GM20000 (cell line): ENCODE measurements around the gene YIPF6.
"Not testable (repeated sequence)": the region's sequence is repeated elsewhere in the genome, so short reads cannot be mapped to it uniquely, and the experiment has no call there.

Source experiments
- DNase-seq: peaks from one replicate; pipeline ENCODE4 v3.0.0; 2012; ENCODE audit warnings: low spot score
- CTCF ChIP-seq: IDR thresholded peaks from 2 replicates; pipeline ENCODE4 v1.5.1; 2012; ENCODE audit warnings: mild to moderate bottlenecking, control low read depth; ENCODE audit errors: extremely low read depth, missing control alignments

Gene YIPF6

GRCh38 chrX:68550193-68550592, 51.3 kb downstream of the YIPF6 start:
- DNase-seq = no peak
- TF ChIP-seq CTCF = no peak

GRCh38 chrX:68556036-68556435, 57.2 kb downstream of the YIPF6 start:
- no peak for DNase-seq
- no peak for TF ChIP-seq CTCF

- DNase-seq = not testable (repeated sequence)
Observed at GRCh38 chrX:68557126-68557525, 58.3 kb downstream of the YIPF6 start.

- not testable (repeated sequence) for DNase-seq
Observed at GRCh38 chrX:68559905-68560304, 61.1 kb downstream of the YIPF6 start.

- TF ChIP-seq CTCF = no peak
- no peak for DNase-seq
Observed at GRCh38 chrX:68568136-68568535, 69.3 kb downstream of the YIPF6 start.

- no peak for TF ChIP-seq CTCF
- no peak for DNase-seq
Observed at GRCh38 chrX:68570598-68570997, 71.7 kb downstream of the YIPF6 start.

- no peak for DNase-seq
- no peak for TF ChIP-seq CTCF
Observed at GRCh38 chrX:68571292-68571609, 72.4 kb downstream of the YIPF6 start.

GRCh38 chrX:68571610-68572311, 72.9 kb downstream of the YIPF6 start:
- TF ChIP-seq CTCF = no peak
- peak; percentile 22 for DNase-seq

GRCh38 chrX:68574240-68574639, 75.4 kb downstream of the YIPF6 start:
- TF ChIP-seq CTCF = no peak
- no peak for DNase-seq
